ENCODE results near the gene ZNF331. TPM values are rescaled to one million over a fixed set of nuclear protein-coding genes. Genes with fewer than 3 reads are reported as not detected.

Gene ZNF331
- total RNA-seq, 1 donor from 2014 or later = 18.3 TPM

Other genes starting within 250 kb of the ZNF331 start
- gene ZNF845, start 204.4 kb upstream of the ZNF331 start, total RNA-seq = 6.8 TPM
- gene ZNF525, start 172.4 kb upstream of the ZNF331 start, total RNA-seq = 14.6 TPM
- 18.5 TPM for gene ZNF765, start 143.0 kb upstream of the ZNF331 start, total RNA-seq
- 9.3 TPM for gene ZNF761, start 106.2 kb upstream of the ZNF331 start, total RNA-seq
- gene ZNF813, start 70.4 kb upstream of the ZNF331 start, total RNA-seq = 5.1 TPM
- gene DPRX, start 93.9 kb downstream of the ZNF331 start, total RNA-seq = not detected

Data from tongue (tissue), 1 donor.